Measurements from ENCODE around the gene KCNJ11.

KCNJ11 gene

DNA sequence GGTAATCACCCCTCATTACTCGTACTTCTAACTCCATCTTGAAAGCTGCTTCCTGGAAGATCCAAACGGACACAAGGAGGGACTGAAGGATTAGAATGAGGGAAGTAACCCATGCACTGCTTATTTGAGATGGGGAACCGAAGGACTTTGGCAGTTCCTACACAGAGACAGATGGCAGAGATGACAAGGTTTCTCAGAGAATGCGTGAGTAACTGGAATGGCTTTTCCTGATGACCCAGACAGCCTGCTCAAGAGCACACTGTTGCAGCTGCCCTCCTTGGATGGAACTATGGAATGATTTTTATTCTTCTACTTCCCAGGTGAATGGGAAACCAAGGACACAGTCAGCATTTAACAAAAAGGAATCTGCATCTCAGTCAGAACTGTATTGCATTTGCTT lies 7.3 kb downstream of the KCNJ11 start:
- no peak for ATAC-seq
- TF ChIP-seq, protein P1, sequence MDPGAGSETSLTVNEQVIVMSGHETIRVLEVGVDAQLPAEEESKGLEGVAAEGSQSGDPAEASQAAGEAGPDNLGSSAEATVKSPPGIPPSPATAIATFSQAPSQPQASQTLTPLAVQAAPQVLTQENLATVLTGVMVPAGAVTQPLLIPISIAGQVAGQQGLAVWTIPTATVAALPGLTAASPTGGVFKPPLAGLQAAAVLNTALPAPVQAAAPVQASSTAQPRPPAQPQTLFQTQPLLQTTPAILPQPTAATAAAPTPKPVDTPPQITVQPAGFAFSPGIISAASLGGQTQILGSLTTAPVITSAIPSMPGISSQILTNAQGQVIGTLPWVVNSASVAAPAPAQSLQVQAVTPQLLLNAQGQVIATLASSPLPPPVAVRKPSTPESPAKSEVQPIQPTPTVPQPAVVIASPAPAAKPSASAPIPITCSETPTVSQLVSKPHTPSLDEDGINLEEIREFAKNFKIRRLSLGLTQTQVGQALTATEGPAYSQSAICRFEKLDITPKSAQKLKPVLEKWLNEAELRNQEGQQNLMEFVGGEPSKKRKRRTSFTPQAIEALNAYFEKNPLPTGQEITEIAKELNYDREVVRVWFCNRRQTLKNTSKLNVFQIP (CRISPR knock-in tag; IDR thresholded peaks at IDR 0.05; ENCODE audit: borderline replicate concordance, low read depth), result no peak
- no peak for TF ChIP-seq TSHZ2 (CRISPR knock-in tag; IDR thresholded peaks at IDR 0.05)
- TF ChIP-seq ARNTL (CRISPR knock-in tag; IDR thresholded peaks at IDR 0.05; ENCODE audit: borderline replicate concordance, low read depth), result no peak
- TF ChIP-seq ZNF565 (CRISPR knock-in tag; conservative IDR thresholded peaks at IDR 0.05; ENCODE audit: low read depth), result no peak
- no peak for TF ChIP-seq CSDC2 (CRISPR knock-in tag; IDR thresholded peaks at IDR 0.05)

- TF ChIP-seq ZFP3 (CRISPR knock-in tag; IDR thresholded peaks at IDR 0.05) (no peak), PATZ1 (CRISPR knock-in tag; IDR thresholded peaks at IDR 0.05; ENCODE audit: borderline replicate concordance) (no peak), BACH2 (CRISPR knock-in tag; IDR thresholded peaks at IDR 0.05; ENCODE audit: borderline replicate concordance) (no peak), ZNF565 (CRISPR knock-in tag; conservative IDR thresholded peaks at IDR 0.05; ENCODE audit: low read depth) (no peak), ISL1 (CRISPR knock-in tag; IDR thresholded peaks at IDR 0.05) (no peak)
- no peak for ATAC-seq
Measured at GRCh38 chr11:17379383-17380180, 8.9 kb downstream of the KCNJ11 start.

- TF ChIP-seq ZFP3 (CRISPR knock-in tag; IDR thresholded peaks at IDR 0.05) (no peak), TSHZ2 (CRISPR knock-in tag; IDR thresholded peaks at IDR 0.05) (no peak), CREB5 (CRISPR knock-in tag; IDR thresholded peaks at IDR 0.05; ENCODE audit: low read depth) (no peak)
- no peak for ATAC-seq
Measured at GRCh38 chr11:17378655-17379054, 9.8 kb downstream of the KCNJ11 start.

DNA sequence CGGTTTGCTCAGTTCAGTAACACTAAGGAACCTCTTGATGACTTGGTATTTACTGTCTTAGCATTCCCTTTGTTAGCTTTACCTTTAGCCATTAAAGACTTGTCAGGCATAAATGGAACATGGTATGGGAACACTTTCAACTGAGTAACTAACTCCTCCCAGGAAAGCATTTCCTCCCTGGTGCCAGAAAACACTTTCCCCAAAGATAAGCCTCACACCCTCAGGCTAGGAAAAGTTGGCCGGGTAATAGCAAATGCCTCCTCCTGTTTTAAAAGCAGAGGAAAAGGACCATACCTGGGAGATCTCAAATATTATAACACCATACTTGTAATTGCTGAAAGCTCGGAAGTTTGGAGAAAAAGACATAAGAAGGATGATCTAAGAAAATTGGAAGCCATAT lies 12.0 kb downstream of the KCNJ11 start:
- no peak for ATAC-seq
- no peak for TF ChIP-seq TSHZ2 (CRISPR knock-in tag; IDR thresholded peaks at IDR 0.05)
- TF ChIP-seq TOX (CRISPR knock-in tag; IDR thresholded peaks at IDR 0.05; ENCODE audit: borderline replicate concordance), result no peak
- TF ChIP-seq ZFP3 (CRISPR knock-in tag; IDR thresholded peaks at IDR 0.05), result no peak
- TF ChIP-seq OSR1 (CRISPR knock-in tag; IDR thresholded peaks at IDR 0.05), result no peak
- TF ChIP-seq CSRNP3 (CRISPR knock-in tag; IDR thresholded peaks at IDR 0.05), result no peak
- no peak for TF ChIP-seq ZC3H10 (CRISPR knock-in tag; IDR thresholded peaks at IDR 0.05)
- no peak for TF ChIP-seq CSDC2 (CRISPR knock-in tag; IDR thresholded peaks at IDR 0.05)
- TF ChIP-seq RARB (CRISPR knock-in tag; IDR thresholded peaks at IDR 0.05), result no peak
- TF ChIP-seq BACH2 (CRISPR knock-in tag; IDR thresholded peaks at IDR 0.05; ENCODE audit: borderline replicate concordance), result no peak
- no peak for TF ChIP-seq ARNTL (CRISPR knock-in tag; IDR thresholded peaks at IDR 0.05; ENCODE audit: borderline replicate concordance, low read depth)
- TF ChIP-seq GLIS3 (CRISPR knock-in tag; IDR thresholded peaks at IDR 0.05), result no peak
- TF ChIP-seq ZNF8 (CRISPR knock-in tag; IDR thresholded peaks at IDR 0.05), result no peak
